ENCODE measurements around the gene STX10.
"Not testable (repeated sequence)": the region's sequence is repeated elsewhere in the genome, so short reads cannot be mapped to it uniquely, and the experiment has no call there.

STX10 gene

GRCh38 chr19:13164343-13165161 lies 14.4 kb upstream of the STX10 start:
- DNase-seq, result peak; percentile 53

- DNase-seq, result peak; percentile 44
These were observed 13.6 kb upstream of the STX10 start for GRCh38 chr19:13163609-13164342.

GRCh38 chr19:13162724-13163608 lies 12.8 kb upstream of the STX10 start:
- DNase-seq, result peak; percentile 88

GRCh38 chr19:13160557-13160956 lies 10.4 kb upstream of the STX10 start:
- no peak for DNase-seq

- DNase-seq, result no peak
These were observed 9.5 kb upstream of the STX10 start for GRCh38 chr19:13159713-13160112.

- DNase-seq, result peak; percentile 88
These were observed 5.5 kb upstream of the STX10 start for GRCh38 chr19:13155472-13156359.

GRCh38 chr19:13154911-13155471 lies 4.8 kb upstream of the STX10 start:
- peak; percentile 85 for DNase-seq

- DNase-seq, result peak; percentile 55
These were observed 4.1 kb upstream of the STX10 start for GRCh38 chr19:13154241-13154778.

GRCh38 chr19:13153569-13154240 lies 3.5 kb upstream of the STX10 start:
- DNase-seq, result no peak

- peak; percentile 99 for DNase-seq
These were observed 2.9 kb upstream of the STX10 start for GRCh38 chr19:13152974-13153568.

GRCh38 chr19:13152356-13152973 lies 2.3 kb upstream of the STX10 start:
- DNase-seq, result no peak

- peak; percentile 97 for DNase-seq
These were observed 1.6 kb upstream of the STX10 start for GRCh38 chr19:13151605-13152355.

GRCh38 chr19:13150931-13151604 lies 893 bp upstream of the STX10 start:
- DNase-seq, result peak; percentile 38

GRCh38 chr19:13149628-13150186 lies 468 bp downstream of the STX10 start:
- no peak for DNase-seq

- DNase-seq, result not testable (repeated sequence)
These were observed 975 bp downstream of the STX10 start for GRCh38 chr19:13149173-13149627.

GRCh38 chr19:13146763-13147563 lies 3.2 kb downstream of the STX10 start:
- DNase-seq, result no peak

- no peak for DNase-seq
These were observed 10.4 kb downstream of the STX10 start for GRCh38 chr19:13139633-13140311.

Data from CD4-positive, alpha-beta T cell treated with Interleukin-12 subunit alpha and Interleukin-12 subunit beta, for 1 hour (primary cell).